ENCODE data around the gene CSF3R.

The CSF3R gene

DNA sequence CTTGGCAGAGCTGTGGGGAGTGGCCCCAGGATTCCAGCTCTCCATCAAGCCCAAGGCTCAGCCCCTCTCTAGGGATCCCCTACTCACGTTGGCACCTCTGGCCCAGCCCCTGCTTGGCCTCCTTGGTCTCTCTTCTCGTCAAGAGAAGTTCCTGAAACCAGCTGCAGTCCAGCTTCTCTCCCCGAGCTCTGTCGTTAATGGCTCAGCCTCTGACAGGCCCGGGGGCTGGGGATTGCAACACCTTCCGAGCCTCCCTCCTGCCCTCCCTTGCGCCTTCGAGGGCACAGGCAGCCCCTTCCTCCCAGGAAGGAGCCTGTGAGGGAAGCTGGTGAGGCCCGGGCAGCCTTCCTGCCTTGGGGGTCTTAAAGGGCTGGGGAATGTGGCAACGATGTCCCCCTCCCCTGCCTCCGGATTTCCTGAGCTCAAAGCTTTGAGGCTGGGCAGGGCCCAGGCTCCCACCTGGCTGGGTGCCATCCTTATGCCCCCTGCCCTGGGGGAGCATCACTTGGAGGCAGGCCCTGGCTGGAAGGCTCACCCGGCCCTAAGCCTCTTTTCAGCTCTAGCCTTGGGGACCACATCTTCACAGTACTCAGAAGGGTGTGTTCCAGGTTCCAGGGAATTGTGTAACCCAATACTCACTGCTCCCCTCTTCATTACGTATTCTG lies at the start of gene CSF3R:
TSS of gene CSF3R (minus strand) at position 190 of the 665 bp plus-strand sequence. CDS start 3,417 bp downstream, outside the sequence.
- DNase-seq = no peak

DNA sequence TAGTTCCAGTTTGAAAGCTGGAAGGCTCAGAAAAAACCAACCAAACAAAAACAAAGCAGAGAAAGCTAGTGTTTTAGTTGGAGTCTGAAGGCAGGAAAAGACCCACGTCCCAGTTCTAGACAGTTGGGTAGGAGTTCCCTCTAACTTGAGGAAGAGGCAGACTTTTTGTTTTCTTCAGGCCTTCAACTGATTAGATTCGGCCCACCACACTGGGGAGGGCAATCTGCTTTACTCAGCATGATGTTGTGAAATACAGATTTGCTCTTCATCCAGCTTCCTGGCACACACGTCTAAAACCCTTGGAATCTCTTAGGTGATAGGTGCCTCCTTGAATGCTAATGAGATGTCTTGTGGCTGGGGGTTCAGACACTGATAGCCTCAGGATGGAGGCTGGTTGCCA lies 49.1 kb upstream of the CSF3R start:
- DNase-seq = no peak

DNA sequence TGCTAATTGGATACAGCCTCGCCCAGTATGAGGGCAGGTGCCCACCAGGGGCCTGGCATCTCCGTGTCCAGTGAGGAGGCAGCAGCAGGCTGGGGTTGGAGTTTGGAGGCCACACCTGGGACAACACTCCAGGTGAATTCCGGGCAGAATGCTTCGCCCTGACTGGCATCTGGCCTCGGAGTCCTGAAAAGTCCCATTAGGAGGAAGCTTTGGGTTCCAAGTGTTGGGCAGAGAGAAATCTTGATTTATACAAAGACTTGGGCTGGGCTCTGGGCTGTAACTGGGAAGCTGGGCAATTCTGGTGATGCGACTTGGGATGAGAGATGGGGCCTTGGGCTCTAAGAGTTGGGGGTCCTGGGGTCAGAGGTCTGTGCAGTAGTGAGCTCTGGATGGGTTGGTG lies 48.1 kb upstream of the CSF3R start:
- no peak for DNase-seq

DNA sequence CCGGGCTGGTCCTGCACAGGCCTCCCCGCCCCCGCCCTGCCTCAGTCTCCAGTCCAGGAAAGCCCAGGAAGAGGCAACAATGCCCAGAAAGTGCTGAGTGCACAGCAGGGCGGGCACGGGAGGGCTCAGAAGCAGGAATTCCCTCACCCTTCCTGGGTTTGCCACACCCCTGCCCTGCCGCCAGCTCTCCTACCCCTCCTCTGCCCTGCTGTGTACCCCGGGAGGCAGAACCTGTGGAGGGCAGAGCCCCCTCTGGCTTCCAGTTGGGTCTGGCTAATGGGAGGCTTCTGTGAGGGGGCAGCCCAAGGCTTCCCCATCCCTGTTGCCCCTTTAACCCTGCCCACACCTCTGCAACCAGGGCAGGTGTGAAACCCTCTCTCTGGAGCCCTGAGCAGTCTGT lies 47.5 kb upstream of the CSF3R start:
- no peak for DNase-seq

DNA sequence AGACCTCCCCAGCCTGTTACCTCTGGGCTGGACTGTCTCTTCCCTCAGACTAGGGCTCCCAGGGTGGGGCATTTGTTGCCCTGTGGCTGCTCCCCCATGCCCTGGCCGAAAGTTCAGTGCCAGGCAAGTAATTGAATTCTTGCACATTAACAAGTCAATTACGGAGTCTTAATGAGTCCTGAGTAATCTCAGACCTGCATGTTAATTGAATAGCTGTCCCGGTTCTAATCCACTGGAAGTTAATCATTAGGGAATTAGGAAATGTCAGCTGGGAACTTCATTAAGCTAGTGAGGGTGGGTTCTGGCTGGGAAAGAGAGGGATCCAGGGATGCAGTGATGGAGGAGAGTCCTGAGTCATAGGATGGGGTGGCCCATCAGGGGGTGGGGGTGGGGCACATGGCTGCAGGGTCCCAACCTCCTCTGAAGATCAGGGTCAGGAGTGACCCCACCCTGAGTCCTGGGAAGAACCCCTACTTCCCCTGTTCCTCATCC lies 47.1 kb upstream of the CSF3R start:
- DNase-seq = no peak

DNA sequence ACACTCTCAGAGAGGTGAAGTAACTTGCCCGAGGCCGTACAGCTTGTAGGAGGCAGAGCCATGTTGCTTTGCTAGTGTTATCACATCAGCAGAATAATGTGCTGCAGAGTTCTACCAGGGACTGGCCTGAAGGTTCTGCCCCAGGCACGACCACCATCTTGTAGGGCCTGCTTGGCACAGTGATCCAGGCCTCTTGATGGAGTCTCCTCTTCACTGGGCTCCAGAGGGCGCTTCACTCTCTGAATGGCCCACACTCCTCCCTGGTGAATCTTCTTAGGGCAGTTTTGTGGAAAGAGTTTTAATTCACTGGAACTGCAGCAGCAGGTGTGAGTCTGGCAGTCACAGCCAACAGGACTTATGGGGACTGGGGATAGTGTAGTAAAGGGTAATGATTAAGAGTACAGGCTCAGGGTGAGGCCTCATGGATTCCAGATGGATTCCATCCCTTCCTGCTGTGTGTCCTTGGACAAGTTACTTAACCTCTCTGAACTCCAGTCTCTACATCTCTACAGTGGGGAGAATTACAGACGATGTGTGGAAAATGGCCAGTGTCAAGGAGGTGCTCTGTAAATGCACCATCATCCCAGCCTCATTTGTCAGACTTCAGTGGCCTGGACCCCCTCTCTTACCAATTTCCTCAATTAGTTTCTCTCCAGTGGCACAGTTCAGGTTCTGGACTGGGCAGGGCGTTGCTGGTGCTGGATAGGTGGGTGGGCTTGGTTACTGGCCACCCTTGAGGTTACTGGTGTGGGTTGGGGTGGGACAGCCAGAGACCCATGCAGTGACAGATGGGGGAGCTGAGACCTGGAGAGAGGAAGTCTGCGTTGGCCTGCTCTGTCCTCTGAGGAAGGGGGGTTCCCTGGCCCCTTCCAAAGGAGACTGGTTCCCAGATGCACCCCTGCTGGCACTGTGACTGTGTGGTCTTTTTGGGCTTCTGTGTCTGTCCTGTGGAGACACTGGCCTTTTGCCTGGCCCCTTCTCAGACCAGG lies 45.9 kb upstream of the CSF3R start:
- no peak for DNase-seq

DNA sequence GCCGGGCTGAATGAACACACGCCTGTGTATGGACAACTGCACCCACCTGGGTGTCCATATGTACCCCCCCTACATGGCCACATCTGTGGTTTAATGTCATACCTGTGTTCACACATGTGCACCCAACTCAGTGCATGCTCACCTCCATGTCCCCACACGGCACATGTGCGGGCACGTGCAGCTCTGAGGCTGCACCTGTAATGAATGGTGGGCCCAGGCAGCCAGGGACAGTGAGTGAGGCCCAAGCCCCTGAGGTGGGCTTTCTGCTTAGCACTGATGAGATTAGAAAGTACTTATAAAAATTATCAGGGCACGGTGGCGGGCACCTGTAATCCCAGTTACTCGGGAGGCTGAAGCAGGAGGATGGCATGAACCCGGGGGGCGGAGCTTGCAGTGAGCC lies 42.5 kb upstream of the CSF3R start:
- no peak for DNase-seq

DNA sequence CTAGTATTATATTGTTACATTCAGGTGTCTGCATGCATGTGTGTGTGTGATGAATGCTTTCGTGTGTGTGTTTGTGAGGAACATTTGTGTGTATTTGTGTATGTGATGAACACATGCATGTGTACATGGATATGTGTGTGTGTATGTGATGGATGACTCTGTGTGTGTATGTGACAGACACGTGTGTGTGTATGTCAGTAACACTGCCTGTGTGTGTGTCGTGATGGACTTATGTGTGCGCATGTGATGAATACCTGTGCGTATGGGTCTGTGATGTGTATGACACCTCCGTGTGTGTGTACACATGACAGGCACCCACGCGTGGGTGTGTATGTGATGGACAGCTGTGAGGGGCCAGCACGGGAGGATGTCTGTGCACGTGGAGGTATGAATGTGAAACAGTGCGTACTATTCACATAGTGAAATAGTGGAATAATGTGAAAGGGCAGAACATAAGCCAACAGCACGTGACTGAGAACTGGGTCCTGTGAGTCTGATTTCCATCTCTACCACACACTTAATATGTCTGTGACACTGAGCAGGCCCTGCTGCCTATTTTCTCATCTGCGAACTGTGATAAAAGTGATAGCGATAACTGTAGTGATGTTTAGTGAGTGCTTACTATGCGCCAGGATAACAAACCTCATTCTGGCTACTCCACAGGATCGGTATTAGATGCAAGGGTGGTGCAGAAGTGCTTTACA lies 41.8 kb upstream of the CSF3R start:
- DNase-seq = no peak

DNA sequence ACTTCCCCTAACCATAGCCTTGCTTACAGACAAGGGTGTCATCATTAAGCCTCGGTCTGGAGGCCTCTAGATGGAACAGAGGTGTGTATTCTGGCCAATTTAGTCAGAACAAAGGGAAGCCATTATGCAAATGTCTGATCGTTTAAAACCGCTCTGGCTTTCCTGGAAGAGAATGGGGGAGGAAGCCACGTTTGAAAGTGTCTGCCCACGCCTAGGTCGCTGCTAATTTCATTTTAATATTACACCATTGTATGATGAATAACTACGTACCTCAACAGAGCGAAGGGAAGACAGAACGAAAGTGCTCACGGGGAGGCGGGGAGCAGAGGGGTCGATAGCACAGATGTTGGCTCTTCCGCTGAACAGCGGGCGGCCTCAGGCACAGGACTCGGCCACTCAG lies 41.1 kb upstream of the CSF3R start:
- DNase-seq = no peak

DNA sequence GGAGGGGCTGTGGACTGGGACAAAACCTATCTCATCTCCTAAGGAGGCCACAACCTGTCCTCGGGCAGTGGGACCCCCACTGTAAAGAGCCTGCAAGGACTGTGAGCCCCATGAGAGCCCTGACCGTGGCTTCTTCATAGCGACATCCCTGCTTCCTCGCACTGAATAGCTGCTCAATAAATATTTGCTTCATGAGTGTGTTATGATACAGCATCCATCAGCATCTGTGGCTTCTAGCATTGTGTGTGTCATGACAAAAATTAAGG lies 40.5 kb upstream of the CSF3R start:
- no peak for DNase-seq

DNA sequence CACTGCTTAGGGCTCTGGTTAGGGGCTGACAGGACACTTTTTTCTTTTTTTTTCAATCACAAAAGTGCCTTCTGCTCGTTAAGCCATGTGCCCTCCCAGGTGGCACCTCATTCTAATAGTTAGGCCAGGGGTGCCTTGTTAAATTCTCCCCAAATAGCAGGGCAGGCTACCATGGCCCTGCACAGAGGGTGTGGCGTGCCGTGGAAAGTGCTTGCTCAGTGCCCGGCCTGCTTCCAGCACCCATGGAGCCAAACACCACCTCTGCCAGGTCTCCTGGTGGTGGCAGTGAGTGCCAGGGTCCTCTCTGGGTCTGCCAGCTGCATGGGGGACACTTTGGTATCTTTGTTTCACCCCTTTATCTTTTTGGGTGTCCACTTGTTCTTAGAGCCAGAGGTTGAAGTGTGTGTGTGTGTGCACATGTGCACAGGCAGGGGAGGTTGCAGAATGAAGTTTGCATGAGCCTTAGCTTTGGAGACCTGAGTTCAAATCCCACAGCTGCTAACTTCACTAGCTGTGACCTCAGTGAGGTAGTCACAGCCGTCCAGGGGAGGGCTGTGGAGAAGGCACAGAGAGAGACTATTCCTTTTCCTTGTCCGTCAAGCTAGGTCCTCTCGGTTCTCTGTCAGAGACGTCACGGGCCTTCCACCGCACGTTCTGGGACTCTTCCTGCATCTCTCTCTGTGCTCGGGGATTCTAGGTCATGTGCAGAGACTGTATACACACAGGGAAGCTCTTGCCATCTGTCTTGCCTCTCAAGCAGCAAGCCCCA lies 39.9 kb upstream of the CSF3R start:
- no peak for DNase-seq

DNA sequence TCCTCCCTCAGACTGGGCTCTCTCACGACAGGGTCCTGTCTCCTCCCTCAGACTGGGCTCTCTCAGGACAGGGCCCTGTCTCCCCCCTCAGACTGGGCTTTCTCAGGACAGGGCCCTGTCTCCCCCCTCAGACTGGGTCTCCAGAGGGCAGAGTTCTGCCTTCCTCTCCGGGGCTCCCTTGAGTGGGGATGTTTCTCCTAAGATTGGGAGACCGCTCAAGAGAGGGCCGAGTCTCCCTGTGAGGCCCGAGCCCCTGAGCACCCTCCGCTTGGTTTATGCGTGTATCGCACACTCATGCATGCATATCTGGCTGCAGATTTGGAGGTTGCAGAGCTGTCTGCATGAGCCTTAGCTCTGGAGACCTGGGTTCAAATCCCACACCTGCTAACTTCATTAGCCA lies 39.3 kb upstream of the CSF3R start:
- DNase-seq = no peak

DNA sequence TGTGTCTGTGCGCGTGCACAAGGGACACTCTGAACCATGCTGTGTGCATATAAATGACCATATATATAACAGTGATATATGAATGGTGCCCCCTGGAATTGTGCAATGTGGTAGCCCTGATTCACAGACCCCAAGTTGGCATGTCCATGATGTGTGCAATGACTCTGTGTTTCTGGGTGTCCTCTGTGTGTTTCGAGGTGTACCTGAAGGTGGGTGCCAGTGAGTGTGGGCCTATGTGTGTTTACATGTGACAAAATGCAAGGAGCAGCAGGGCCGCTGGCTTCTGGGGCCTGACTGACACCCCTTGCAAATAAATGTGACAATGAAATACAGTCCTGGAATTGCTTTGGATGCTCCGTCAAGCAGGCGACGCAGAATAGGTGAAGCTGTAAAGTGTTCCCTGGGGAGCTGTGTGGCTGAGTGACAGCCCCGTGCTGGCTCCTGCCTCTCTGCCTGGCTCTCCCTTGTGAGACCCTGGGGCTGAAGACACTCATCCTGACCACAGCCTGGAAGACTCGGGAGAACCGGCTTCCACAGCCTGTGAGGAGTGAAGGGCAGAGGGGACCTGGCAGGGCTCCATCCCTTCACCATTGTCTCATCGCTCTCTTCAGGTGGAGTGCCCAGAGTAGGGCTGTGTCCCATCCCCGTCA lies 38.2 kb upstream of the CSF3R start:
- no peak for DNase-seq

DNA sequence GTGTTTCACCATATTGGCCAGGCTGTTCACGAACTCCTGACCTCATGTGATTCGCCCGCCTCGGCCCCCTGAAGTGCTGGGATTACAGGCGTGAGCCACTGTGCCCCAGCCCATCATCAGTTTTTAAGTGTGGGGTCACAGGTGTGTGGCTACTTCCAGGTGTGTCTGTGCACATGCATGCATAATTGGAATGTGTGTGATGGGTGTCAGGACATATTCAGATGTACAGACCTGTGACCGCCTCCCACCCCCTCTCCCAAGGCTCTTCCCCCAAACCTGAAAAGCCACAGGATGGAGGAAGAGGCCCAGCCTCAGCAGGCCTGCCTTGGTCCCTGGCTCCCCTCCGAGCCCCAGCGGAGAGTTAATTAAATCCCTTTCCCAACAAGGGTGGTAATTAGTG lies 37.3 kb upstream of the CSF3R start:
- no peak for DNase-seq

DNA sequence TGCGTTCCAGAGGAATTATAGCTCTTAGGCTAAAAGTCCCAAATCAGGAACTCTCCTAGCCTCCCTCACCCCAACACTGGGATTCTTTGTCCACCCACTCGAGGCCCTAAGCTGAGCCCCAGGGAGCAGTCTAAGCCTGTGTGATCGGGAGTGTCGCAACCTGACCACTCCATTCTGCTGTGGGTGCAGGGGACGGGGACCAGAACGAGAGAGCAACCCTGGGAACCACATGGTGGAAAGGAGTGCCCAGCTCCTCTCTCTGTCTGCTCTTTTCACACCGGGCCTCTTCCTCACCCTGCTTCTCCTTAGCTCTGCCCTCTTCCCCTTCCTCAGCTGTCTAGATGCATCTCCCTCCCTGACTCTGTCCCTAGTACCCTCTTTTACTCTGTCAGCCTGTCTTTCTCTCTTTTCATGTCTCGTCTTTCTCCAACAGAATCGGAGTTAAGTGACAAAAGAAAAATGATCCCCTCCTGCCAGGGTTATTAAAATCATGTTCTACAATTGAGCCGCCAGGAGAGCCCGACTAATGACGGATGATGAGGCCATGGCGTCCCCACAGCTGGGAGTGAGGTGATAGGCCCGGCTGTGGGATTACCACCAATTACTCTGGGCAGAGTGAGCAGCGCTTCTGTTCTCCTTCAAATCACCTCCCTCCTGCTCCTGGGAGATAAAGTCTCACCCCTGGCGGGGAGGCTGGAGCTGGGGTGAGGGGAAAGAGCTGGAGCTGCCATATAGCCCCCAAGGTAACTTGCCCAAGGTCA lies 34.5 kb upstream of the CSF3R start:
- no peak for DNase-seq

DNA sequence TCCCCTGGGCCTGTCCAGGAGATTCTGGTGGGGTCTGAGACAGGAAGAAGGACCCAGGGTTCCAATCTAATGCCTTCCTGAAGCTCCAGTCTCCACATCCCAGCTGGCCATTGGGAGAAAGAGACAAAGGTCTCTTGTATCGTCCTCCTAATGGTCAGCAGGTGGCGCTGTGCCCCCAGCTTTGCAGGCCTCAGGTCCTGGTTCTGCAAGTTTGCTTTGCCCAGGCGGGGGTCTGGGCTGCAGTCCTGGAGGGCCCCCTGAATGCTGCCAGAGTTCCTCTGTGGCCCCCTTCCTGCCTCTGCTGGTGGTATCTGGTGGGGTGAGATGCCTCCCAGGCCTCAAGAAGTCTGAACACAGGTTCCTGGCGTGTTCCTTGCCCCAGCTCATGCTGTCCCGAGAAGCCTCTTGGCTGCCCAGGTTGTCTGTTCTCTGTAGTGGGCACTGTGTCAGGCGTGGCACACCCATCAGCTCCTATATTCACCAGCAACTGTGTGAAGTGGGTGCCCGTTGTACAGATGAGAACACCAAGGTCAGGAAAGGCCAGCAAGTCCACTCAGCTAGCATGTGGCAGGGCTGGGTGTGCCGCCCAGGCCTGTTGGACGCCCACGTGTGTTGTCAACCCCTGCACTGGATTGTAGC lies 33.8 kb upstream of the CSF3R start:
- peak; percentile 34 for DNase-seq

DNA sequence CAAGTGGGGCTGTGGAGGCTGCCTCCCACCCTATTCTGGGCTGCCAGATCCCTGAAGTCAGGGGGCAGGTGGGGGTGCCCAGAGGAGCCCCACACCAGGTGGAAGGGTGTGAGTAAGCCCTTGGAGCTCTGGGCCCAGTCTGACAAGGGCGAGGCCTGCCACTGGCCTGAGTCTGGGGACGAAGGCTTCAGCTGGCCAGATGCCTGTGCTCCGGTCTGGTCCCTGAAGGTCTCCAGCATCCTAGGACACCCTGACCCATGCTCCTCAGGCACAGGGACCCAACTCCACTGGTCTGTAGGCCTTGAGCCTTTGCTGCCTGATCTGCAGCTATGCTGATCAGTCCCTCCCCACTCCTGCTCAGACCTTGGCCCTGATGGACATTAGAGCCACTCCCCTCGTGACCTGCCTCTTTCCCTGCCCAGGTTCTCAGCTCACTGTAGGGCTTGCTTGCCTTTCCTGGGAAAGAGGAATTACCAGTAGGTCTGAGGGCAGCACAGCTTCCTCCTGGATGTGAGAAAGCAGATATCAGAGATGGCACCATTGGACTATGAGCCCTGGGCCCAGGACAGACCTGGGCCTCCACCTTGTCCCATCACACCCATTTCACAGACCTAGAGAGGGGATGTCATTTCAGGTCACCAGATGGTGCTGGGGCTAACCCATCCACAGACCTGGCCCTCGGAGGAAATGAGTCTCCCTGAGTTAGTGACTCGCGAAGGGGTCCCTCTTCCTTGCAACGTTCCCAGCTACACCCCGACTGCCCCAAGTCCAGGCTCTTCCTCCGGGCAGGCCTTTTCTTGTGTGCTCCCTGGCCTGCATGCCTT lies 32.8 kb upstream of the CSF3R start:
- DNase-seq = no peak

DNA sequence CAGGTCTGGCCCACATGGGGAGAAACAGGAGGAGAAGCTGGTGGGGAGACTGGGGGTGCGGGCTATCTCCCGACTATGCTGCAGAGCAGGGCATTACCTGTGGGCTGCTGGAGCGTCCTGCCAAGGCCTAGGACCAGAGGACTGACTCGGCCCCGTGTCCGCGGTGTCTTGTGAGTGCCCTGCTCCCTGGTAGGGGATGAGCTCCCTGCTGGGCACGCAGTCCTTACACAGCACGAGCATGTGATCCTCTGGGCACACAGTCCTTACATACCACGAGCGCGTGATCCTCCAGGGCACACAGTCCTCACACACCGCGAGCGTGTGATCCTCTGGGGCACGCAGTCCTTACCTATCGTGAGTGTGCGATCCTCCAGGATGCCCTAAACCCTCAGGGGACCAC lies 31.8 kb upstream of the CSF3R start:
- DNase-seq = no peak

DNA sequence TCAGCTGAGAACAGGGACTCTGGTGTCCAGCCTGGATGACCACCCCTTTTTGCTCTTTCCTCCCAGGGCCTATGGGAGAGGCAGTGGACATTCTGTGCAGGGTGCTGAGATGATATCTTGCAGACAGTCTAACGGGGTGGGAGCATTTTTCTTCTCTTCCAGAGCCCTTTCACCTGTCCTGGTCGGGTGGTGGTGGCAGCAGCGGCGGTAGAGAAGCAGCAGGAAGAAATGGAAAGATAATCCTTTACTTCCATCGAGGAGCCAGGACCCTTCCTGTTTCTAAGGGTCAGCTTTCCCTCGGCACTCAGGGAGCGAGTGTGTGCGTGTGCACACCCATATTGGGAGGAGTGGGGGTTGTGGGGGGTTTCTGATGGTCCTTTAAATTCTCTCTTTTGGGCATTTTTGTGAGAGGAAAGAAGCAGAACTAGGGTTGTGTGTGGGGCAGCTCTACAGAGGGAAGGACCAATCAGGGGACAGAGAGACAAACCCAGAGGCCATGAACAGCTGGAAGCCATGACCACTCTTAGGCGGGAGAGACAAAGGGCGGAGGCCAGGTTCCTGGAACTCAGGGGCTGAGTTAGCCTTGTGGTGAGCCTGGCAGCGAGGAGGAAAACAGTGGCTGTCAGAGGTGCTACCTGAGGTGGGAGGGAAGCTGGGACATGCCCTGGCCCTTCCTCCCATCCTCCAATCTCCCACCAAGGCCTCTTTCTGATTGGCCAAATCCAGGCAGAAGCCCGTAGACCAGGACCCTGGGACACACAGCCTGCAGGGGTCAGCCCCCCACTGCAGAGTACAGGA lies 31.2 kb upstream of the CSF3R start:
- DNase-seq = no peak

Measured in midbrain (tissue), 1 donor.